ENCODE measurements around the gene PLOD2.

DNA sequence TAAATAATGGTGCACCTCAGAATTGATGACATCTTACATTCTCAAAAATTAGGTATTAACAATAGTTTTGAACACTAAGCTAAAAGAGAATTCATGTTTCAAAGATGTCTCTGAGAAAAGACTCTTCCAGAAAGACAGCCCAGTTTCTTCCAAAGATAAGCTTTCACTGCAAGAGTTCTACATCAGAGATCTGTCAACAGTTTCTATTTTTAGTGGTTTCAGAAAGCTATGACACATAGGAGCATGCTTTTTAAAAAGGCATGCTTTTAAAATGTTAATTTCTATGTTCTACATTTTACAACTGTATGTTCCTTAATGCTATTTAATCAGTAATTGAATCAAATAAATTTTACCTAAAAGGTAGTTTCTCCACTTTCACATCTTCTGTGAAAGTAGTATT is 88.2 kb downstream of the PLOD2 start:
- TF ChIP-seq, protein P1, sequence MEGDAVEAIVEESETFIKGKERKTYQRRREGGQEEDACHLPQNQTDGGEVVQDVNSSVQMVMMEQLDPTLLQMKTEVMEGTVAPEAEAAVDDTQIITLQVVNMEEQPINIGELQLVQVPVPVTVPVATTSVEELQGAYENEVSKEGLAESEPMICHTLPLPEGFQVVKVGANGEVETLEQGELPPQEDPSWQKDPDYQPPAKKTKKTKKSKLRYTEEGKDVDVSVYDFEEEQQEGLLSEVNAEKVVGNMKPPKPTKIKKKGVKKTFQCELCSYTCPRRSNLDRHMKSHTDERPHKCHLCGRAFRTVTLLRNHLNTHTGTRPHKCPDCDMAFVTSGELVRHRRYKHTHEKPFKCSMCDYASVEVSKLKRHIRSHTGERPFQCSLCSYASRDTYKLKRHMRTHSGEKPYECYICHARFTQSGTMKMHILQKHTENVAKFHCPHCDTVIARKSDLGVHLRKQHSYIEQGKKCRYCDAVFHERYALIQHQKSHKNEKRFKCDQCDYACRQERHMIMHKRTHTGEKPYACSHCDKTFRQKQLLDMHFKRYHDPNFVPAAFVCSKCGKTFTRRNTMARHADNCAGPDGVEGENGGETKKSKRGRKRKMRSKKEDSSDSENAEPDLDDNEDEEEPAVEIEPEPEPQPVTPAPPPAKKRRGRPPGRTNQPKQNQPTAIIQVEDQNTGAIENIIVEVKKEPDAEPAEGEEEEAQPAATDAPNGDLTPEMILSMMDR (IDR thresholded peaks at IDR 0.05): no peak
- TF ChIP-seq EZH2phosphoT487 (IDR thresholded peaks at IDR 0.05) (no peak), EZH2 (IDR thresholded peaks at IDR 0.05) (no peak)
